HG03439 (cell line): ENCODE measurements around the gene EPB41L1.

Source experiments
- ATAC-seq: cut with Tn5 transposase; IDR thresholded peaks from one replicate; pipeline ENCODE4 v1.9.1; 2021; ENCODE audit warnings: mild to moderate bottlenecking, moderate library complexity; ENCODE audit not compliant: unreplicated experiment

Gene EPB41L1

GRCh38 chr20:36154700-36155628 lies at the start of gene EPB41L1:
EPB41L1 (plus strand) TSS chr20:36154740; CDS start chr20:36173778, 19,038 bp downstream.
- no peak for ATAC-seq

GRCh38 chr20:36104856-36105255 lies 49.7 kb upstream of the EPB41L1 start:
- no peak for ATAC-seq

GRCh38 chr20:36105711-36106226 lies 48.8 kb upstream of the EPB41L1 start:
- no peak for ATAC-seq

GRCh38 chr20:36106606-36107005 lies 47.9 kb upstream of the EPB41L1 start:
- no peak for ATAC-seq

GRCh38 chr20:36107881-36108280 lies 46.7 kb upstream of the EPB41L1 start:
- no peak for ATAC-seq

- no peak for ATAC-seq
These were observed 45.1 kb upstream of the EPB41L1 start for GRCh38 chr20:36109251-36109947.

GRCh38 chr20:36110994-36111393 lies 43.5 kb upstream of the EPB41L1 start:
- ATAC-seq = no peak

- no peak for ATAC-seq
These were observed 42.4 kb upstream of the EPB41L1 start for GRCh38 chr20:36112112-36112511.

- no peak for ATAC-seq
These were observed 41.5 kb upstream of the EPB41L1 start for GRCh38 chr20:36113036-36113435.

GRCh38 chr20:36113566-36114250 lies 40.8 kb upstream of the EPB41L1 start:
- ATAC-seq = no peak

GRCh38 chr20:36114707-36115106 lies 39.8 kb upstream of the EPB41L1 start:
- no peak for ATAC-seq

GRCh38 chr20:36115925-36116324 lies 38.6 kb upstream of the EPB41L1 start:
- ATAC-seq = no peak

GRCh38 chr20:36116807-36117441 lies 37.6 kb upstream of the EPB41L1 start:
- no peak for ATAC-seq

GRCh38 chr20:36117638-36118037 lies 36.9 kb upstream of the EPB41L1 start:
- no peak for ATAC-seq

- ATAC-seq = no peak
These were observed 36.2 kb upstream of the EPB41L1 start for GRCh38 chr20:36118371-36118770.

GRCh38 chr20:36119537-36119936 lies 35.0 kb upstream of the EPB41L1 start:
- ATAC-seq = no peak

- no peak for ATAC-seq
These were observed 34.3 kb upstream of the EPB41L1 start for GRCh38 chr20:36120241-36120640.

GRCh38 chr20:36120991-36121390 lies 33.5 kb upstream of the EPB41L1 start:
- ATAC-seq = no peak

- ATAC-seq = no peak
These were observed 32.3 kb upstream of the EPB41L1 start for GRCh38 chr20:36121981-36122930.

- no peak for ATAC-seq
These were observed 31.6 kb upstream of the EPB41L1 start for GRCh38 chr20:36122931-36123288.
